HepG2 (cell line): Measurements from ENCODE around the gene KIF9. TPM values are rescaled to one million over a fixed set of nuclear protein-coding genes. Genes with fewer than 3 reads are reported as not detected.

Source experiments
- AHDC1 ChIP-seq: sonication (generic); formaldehyde crosslinking; IDR thresholded peaks from 2 replicates; pipeline ENCODE4 v1.5.1; 2020; ENCODE audit warnings: mild to moderate bottlenecking, missing genetic modification reagents, borderline replicate concordance
- CREB1 ChIP-seq, 2 experiments: fragments of 450-650 bp in 1 of 2; IDR thresholded peaks; 2 replicates each; pipeline ENCODE4 v1.6.1; 2016 to 2017; ENCODE audit warnings: control low read depth in 1 of 2, mild to moderate bottlenecking in 1 of 2, missing compliant biosample characterization in 1 of 2, missing genetic modification characterization in 1 of 2
- FOXC1 ChIP-seq: sonication (generic); formaldehyde crosslinking; IDR thresholded peaks from 2 replicates; pipeline ENCODE4 v1.8.0; 2022; ENCODE audit warnings: mild to moderate bottlenecking, missing genetic modification reagents, borderline replicate concordance
- HNF4G ChIP-seq, 2 experiments: sonication (generic) in 1 of 2; formaldehyde crosslinking in 1 of 2; IDR thresholded peaks; 2 replicates each; pipeline versions ENCODE4 v1.4.0 to v1.6.1; 2011 to 2020; ENCODE audit warnings: borderline replicate concordance in 2 of 2, low read depth in 2 of 2, mild to moderate bottlenecking in 2 of 2, low read length in 1 of 2, missing genetic modification reagents in 1 of 2, moderate library complexity in 1 of 2
- HOMEZ ChIP-seq: IDR thresholded peaks from 2 replicates; pipeline ENCODE4 v1.6.1; 2016; ENCODE audit warnings: low read depth
- KLF16 ChIP-seq, 2 experiments: sonication (generic) in 1 of 2; formaldehyde crosslinking in 1 of 2; IDR thresholded peaks; 2 replicates each; pipeline versions ENCODE4 v1.6.1 to v1.8.0; 2016 to 2023; ENCODE audit warnings: missing genetic modification reagents in 2 of 2, missing compliant biosample characterization in 1 of 2
- NR2F2 ChIP-seq: IDR thresholded peaks from 2 replicates; pipeline ENCODE4 v1.6.1; 2012; ENCODE audit warnings: low read depth, inconsistent platforms, borderline replicate concordance
- RARA ChIP-seq: IDR thresholded peaks from 2 replicates; pipeline ENCODE4 v1.6.1; 2016; ENCODE audit warnings: missing genetic modification reagents, missing compliant biosample characterization
- RXRA ChIP-seq: sonication (generic); formaldehyde crosslinking; IDR thresholded peaks from 2 replicates; pipeline ENCODE4 v1.5.1; 2020; ENCODE audit warnings: missing genetic modification reagents
- SAP130 ChIP-seq: IDR thresholded peaks from 2 replicates; pipeline ENCODE4 v1.6.1; 2016; ENCODE audit warnings: low read depth
- SOX13 ChIP-seq, 3 experiments: fragments of 450-650 bp in 1 of 3; sonication (generic) in 1 of 3; formaldehyde crosslinking in 1 of 3; IDR thresholded peaks in 2 of 3; conservative IDR thresholded peaks in 1 of 3; 2 replicates each; pipeline versions ENCODE4 v1.5.0 to v1.6.1; 2016 to 2020; ENCODE audit warnings: antibody characterized with exemption in 1 of 3, mild to moderate bottlenecking in 1 of 3, missing compliant biosample characterization in 1 of 3, missing genetic modification reagents in 1 of 3, moderate library complexity in 1 of 3
- SOX6 ChIP-seq, 2 experiments: fragments of 450-650 bp in 1 of 2; sonication (generic) in 1 of 2; formaldehyde crosslinking in 1 of 2; IDR thresholded peaks; 2 replicates each; pipeline versions ENCODE4 v1.4.0 to v1.6.1; 2017 to 2020; ENCODE audit warnings: antibody characterized with exemption in 1 of 2, mild to moderate bottlenecking in 1 of 2, missing genetic modification reagents in 1 of 2
- TBX2 ChIP-seq: sonication (generic); formaldehyde crosslinking; IDR thresholded peaks from 2 replicates; pipeline ENCODE4 v1.5.0; 2020; ENCODE audit warnings: missing genetic modification reagents, mild to moderate bottlenecking, borderline replicate concordance
- TCF7 ChIP-seq: sonication (generic); IDR thresholded peaks from 2 replicates; pipeline ENCODE4 v1.6.1; 2016; ENCODE audit warnings: antibody characterized with exemption, low read depth
- ZNF446 ChIP-seq: sonication (generic); formaldehyde crosslinking; IDR thresholded peaks from 2 replicates; pipeline ENCODE4 v1.5.0; 2020; ENCODE audit warnings: mild to moderate bottlenecking, missing genetic modification reagents
- ZXDC ChIP-seq: sonication (generic); formaldehyde crosslinking; IDR thresholded peaks from 2 replicates; pipeline ENCODE4 v1.5.0; 2020; ENCODE audit warnings: mild to moderate bottlenecking, missing genetic modification reagents
- polyA plus RNA-seq, 8 experiments: library from polyadenylated mRNA; depleted of rRNA in 3 of 8; stranded (reverse) in 7 of 8; unstranded in 1 of 8; fragments of >200 nt; fragmentation: Illumina TruSeq in 4 of 8; extraction: Trizol in 4 of 8; gene quantifications; 2 replicates each; pipeline versions ENCODE4 v1.2.1 to v1.2.3, GENCODE V29; 2011 to 2016; ENCODE audit warnings: low read depth in 4 of 8, missing spikeins in 1 of 8, mixed read lengths in 1 of 8; ENCODE audit not compliant: insufficient read depth in 1 of 8
- total RNA-seq, 5 experiments: library from RNA; depleted of rRNA; stranded (reverse); fragments of >200 nt; fragmentation: Illumina TruSeq; extraction: Trizol; gene quantifications; 2 replicates each; pipeline ENCODE4 v1.2.3, GENCODE V29; 2016; ENCODE audit warnings: low read depth in 1 of 5

The KIF9 gene
- total and polyA plus RNA-seq, 2 of the 13 experiments (the other 11 are each of a cell fraction or from before 2014, with no cell fraction given), result 5.1 to 16.9 TPM

GRCh38 chr3:47301456-47301855, 18.9 kb upstream of the KIF9 start (continued):
- TF ChIP-seq AHDC1 (peak; percentile 32; the same call in 1 of the 2 replicates), HOMEZ (CRISPR knock-in tag) (peak; percentile 63; the same call in 1 of the 2 replicates), FOXC1 (no peak), NR2F2 (peak; percentile 87), SAP130 (CRISPR knock-in tag) (peak; percentile 53), KLF16 (CRISPR knock-in tag; IDR thresholded peaks at IDR 0.05) (no peak), HNF4G (IDR thresholded peaks at IDR 0.05; ENCODE audit: borderline replicate concordance, low read depth, low read length) (peak; percentile 87), HNF4G (CRISPR knock-in tag; IDR thresholded peaks at IDR 0.05; ENCODE audit: borderline replicate concordance, low read depth) (no peak; the same call in 1 of the 2 replicates), SOX6 (IDR thresholded peaks at IDR 0.05) (no peak), SOX6 (CRISPR knock-in tag; IDR thresholded peaks at IDR 0.05) (peak; percentile 96), ZNF446 (no peak), RARA (CRISPR knock-in tag) (peak; percentile 82), TCF7 (0 out of 2 replicates have a peak, but pooled peaks have one; percentile 31), CREB1 (IDR thresholded peaks at IDR 0.05) (no peak), CREB1 (CRISPR knock-in tag; IDR thresholded peaks at IDR 0.05) (0 out of 2 replicates have a peak, but pooled peaks have one; percentile 26), TBX2 (CRISPR knock-in tag) (no peak), ZXDC (no peak), SOX13 (IDR thresholded peaks at IDR 0.05) (peak; percentile 96), SOX13 (CRISPR knock-in tag; conservative IDR thresholded peaks at IDR 0.05 in 1 of 2, IDR thresholded peaks at IDR 0.05 in 1 of 2) (peak in 1 of 2 experiments; percentile 99; a peak in 2 of 4 replicates), RXRA (peak; percentile 24; the same call in 1 of the 2 replicates)
